Choroid plexus epithelial cell (primary cell): Measurements from ENCODE around the gene RAP1A.

Experiments used
- DNase-seq: peaks from one replicate; pipeline ENCODE4 v3.0.0-alpha.2; 2010; ENCODE audit warnings: low read depth
- H3K4me3 ChIP-seq: 2 replicates; pipeline ENCODE4 v1.5.1; 2011; ENCODE audit warnings: low read depth, mild to moderate bottlenecking, control low read depth, low read length, moderate library complexity
- CTCF ChIP-seq: conservative IDR thresholded peaks from 2 replicates; pipeline ENCODE4 v1.5.1; 2011; ENCODE audit warnings: low read depth, mild to moderate bottlenecking, control low read depth, inconsistent platforms, low read length, moderate library complexity

The RAP1A gene

DNA sequence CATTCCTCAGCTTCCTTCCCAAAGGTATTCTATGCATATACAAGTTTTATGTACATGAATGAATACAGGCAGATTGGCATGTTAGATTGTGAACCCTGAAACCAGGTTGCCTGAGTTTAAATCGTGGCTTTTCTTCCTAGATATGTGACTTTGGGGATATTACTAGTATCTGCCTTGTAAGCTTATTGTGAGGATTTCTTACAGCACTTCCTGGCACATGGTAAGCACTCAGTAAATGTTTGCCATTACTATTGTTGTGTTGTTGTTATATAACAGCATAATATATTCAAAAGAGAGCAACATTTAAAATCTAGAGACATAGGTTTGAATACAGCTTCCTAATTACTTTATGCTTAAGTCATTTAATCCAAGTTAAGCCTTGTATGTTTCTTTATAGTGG lies 45.1 kb downstream of the RAP1A start:
- no peak for DNase-seq
- H3K4me3 ChIP-seq = no peak overlapping the region
- TF ChIP-seq CTCF = no peak

DNA sequence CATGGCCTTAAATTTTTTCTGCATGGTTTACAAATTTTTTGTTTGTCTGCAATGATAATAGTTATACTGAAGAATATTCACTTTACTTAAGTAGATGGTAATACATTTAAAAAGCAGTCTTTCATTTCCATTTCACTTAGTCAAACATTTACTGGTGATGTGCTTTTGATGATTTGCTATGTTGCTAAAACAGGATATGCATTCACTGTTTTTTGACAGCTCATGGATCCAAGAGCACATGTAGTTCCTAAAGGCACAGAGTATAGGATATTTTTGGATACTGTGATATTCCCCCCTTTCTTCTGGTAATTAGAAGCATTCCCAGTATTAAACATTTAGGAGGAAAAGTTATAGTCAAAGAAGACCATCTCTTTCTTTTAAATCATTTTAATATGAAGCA lies 45.9 kb downstream of the RAP1A start:
- DNase-seq = no peak
- TF ChIP-seq CTCF = no peak
- H3K4me3 ChIP-seq = no peak overlapping the region

DNA sequence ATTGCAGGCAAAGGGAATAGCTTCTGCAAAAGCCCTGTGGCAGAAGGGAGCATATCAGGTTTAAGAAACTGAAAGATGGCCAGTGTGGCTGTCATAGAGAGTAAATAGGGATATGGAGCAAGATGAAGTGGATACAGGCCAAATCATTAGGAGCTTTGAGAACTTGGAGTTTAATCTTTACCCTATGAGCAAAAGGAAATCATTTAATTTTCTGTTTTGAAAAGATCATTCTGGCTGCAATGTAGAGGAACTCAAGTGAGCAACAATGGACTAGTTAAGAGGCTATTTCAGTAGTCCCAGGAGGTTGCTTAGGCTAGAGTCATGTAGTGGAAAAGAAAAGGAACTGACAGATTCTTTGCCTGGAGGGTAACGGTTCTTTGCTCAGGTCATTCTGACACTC lies 47.2 kb downstream of the RAP1A start:
- H3K4me3 ChIP-seq = no peak overlapping the region
- no peak for TF ChIP-seq CTCF
- no peak for DNase-seq

GRCh38 chr1:111669268-111669667 lies 49.7 kb downstream of the RAP1A start:
- no peak for TF ChIP-seq CTCF
- no peak overlapping the region for H3K4me3 ChIP-seq
- peak; percentile 37 for DNase-seq

GRCh38 chr1:111671852-111672251 lies 52.3 kb downstream of the RAP1A start:
- TF ChIP-seq CTCF = no peak
- DNase-seq = no peak
- no peak overlapping the region for H3K4me3 ChIP-seq

GRCh38 chr1:111672331-111672730 lies 52.7 kb downstream of the RAP1A start:
- H3K4me3 ChIP-seq = no peak overlapping the region
- DNase-seq = no peak
- TF ChIP-seq CTCF = no peak

- DNase-seq = no peak
- H3K4me3 ChIP-seq = no peak overlapping the region
- TF ChIP-seq CTCF = no peak
Measured at GRCh38 chr1:111677604-111678003, 58.0 kb downstream of the RAP1A start.
